Measurements from ENCODE around the gene ARSG.

The ARSG gene

DNA sequence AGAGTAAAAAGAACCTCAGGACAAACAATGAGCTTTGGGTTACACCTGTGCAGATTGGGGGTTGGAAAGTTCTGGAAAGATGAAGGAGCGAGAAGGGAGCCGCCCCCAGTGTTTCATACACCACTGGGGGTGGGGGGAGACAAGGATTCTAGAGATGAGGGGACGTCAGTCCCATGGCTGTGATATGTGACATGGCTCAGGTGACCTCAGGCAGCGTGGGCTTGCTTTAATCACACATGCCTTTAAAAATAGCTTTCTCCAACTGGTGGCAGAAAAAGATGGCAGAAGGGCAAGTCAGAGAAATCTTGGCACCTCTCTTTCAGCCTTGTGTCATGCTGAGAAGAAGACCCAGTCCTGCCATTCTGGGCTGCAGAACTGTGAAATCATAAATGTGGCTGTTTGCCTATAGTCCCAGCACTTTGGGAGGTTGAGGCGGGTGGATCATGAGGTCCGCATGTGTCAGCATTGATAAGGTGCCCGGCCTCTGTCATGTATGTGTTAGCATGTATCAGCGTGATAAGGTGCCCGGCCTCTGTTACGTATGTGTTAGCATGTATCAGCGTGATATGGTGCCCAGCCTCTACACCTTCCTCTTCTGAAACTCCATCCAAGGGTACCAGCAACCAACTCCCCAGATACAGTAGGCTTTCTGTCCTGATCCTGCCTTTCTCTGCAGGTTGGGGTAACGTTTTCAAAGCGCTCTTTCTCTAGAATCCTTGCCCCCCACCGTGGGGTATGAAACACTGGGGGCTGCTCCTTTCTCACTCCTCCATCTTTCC lies 141.0 kb downstream of the ARSG start:
- no peak for DNase-seq

DNA sequence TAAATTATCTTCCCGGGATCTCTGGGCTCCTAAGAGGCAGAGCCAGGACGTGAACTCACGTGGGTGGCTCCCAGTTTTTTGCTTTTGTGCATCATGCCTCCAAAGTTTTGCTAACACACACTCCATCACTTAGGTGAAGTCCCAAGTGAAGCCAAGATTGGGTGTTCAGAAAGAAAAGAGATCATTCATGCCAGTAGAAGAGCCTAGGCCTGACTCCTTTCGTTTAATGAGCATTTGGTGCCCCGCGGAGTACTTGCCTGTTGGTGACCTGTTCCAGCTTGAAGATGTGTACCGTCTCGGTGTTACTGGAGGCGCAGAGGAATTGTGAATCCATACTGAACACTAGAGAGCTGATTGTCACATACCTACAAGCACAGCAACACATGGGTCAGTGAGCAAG lies 141.9 kb downstream of the ARSG start:
- no peak for DNase-seq

DNA sequence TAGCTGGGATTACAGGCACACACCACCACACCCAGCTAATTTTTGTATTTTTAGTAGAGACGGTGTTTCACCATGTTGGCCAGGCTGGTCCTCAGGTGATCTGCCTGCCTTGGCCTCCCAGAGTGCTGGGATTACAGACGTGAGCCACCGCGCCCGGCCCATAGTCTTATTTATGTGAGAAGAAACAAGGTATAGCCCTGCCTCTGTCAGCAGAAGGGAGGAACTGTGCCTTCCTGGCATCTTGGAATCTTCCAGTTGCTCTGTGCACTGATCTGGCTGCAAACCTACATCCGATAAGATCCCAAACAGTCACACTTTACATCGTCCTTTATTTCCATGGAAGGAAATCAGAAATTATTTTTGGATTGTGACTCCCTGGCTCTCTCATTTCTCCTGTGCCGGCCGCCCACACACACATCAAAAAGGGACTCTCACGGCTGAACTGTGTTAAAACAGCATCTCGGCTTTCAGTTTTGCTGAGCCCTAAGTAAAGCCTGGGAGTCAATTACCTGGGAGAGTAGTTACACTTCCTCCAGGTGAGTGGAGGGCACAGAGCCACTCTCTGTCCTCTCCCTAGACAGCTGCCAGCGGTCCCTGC lies 142.7 kb downstream of the ARSG start:
- DNase-seq, result no peak

DNA sequence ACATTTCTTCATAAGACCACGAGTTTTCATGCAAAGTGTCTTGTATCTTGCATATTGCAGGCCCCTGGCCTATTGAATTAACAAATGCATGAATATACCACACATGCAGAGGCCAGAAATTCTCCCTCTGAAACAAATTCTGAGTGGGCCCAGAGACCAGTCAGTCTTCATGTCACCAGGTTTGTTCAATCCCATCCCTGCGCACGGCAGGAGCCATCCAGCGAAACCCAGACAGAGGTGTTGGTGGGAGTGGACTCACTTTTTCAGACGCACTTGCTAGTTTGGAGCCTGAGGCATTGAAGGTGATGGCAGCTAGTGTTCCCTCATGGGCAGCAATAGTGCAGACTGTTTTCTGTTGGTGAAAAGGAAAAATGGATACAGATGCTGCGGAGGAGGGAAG lies 144.1 kb downstream of the ARSG start:
- no peak for DNase-seq

DNA sequence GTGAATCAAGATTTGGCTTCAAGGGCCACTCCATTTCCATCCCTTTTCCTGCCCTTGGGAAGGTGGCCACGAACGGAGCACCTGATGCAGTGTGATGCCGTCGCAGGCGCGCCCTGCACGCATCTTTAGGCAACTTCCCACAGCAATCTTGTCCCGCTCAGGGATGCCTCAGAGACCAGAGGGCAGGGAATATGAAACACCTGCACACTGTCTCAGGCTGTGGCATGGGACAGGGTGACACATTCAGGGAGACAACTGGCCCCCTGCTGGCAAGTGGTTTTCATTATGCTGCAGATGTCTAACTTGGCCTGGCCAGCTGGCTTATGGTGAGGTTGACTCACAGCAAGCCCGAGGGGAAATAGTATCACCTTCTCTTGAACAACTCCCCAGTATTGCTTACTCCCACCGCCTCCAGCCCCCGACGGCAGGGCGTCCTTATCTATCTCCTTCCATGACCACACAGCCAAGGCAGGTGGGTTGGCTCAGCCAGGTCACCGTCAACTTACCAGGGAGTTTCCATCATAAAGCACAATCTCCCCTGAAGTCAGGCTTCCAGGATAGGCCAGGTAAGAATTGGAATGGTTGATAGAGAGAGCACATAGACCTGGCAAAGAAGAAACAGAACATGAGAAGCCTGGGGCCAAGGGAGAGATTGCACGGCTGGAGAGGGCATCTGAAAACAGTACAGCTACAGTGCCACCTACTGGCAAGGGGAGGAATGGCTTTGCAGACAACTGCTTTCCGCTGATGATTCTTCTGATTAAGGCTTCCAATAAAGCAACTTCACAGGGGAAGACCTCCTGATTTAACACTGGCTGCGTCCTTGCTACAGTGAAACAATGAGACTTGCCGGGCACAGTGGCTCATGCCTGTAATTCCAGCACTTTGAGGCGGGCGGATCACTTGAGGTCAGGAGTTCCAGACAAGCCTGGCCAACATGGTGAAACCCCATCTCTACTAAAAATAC lies 144.9 kb downstream of the ARSG start:
- peak; percentile 90 for DNase-seq

DNA sequence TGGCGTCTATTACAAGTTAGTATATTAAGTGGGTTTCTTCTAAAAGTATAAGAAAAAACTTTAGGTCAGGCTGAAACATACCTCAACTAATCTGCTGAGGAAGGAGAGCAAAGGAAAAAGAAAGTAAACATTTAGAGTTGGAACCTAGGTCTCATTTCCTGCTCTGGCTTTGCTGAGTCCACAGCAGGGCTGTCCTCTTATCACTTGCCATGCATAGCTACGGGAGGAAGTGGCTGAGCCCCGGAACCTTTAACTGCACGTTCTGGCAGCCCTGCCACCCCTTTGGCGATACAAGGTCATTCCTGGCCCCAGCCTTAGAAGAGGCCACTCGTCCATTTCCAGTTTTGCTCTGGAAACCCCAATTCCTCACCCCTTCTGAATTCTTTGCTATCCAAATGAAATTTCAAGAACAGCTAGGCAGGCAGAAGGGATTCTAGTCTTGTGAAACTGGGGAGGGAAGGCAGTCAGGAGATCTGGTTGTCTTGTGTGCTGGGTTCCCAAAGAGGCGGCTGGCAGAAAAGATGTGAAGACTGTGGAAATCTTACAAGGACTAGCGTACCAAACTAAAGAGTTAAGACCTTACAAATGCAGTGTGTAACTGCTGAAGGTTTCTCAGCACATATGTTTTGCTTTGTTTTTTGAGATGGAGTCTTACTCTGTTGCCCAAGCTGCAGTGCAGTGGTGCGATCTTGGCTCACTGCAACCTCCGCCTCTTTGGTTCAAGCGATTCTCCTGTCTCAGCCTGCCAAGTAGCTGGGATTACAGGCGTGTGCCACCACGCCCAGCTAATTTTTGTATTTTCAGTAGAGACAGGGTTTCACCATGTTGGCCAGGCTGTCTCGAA lies 146.9 kb downstream of the ARSG start:
- peak; percentile 46 for DNase-seq

DNA sequence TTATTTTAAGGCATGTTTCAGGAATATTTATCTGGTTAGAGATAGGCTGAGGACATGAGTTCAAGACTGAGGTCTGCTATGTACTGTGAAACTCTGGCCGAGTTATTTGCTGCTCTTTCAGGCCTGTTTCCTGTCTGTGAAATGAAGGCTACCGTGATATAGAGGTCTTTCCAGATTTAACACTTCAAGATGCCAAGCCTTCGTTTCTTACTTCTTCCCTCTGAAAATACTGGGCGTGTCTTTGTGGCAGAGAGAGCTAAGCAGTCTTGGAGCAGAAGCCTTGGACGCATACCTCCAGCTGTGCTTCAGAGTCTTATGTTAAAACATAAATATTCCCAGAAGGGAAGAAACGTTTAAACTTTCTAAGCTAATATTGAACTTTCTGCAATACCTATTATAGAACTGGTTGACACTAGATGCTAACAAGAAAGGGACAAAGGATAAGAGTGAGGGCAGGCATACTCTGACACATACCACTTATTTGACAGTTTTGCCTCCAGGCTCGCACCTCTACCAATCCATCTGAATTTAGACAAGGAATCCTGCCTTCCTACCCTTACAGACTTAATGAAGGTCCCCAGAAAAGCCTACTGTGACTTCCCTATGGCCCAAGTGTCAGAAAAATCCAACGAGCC lies 148.5 kb downstream of the ARSG start:
- DNase-seq, result no peak

DNA sequence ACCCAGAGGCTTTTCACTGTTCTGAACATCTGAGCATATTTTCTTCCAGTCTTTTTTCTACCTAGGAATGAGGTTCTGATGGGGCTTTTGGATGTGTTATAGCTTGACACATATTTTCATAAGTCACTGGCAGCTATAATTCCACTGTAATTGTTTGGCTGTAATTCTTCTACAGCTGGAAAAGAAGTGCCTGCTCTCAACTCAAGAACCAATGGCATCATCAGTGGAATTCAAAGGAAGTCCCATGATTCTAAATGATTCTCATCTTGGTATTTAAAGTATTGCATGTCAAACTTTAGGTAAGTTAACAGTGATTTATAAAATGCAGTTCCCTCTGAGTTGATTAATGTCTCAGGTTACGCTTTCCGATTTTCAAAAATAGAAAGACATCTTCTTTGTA lies 149.2 kb downstream of the ARSG start:
- DNase-seq, result no peak

DNA sequence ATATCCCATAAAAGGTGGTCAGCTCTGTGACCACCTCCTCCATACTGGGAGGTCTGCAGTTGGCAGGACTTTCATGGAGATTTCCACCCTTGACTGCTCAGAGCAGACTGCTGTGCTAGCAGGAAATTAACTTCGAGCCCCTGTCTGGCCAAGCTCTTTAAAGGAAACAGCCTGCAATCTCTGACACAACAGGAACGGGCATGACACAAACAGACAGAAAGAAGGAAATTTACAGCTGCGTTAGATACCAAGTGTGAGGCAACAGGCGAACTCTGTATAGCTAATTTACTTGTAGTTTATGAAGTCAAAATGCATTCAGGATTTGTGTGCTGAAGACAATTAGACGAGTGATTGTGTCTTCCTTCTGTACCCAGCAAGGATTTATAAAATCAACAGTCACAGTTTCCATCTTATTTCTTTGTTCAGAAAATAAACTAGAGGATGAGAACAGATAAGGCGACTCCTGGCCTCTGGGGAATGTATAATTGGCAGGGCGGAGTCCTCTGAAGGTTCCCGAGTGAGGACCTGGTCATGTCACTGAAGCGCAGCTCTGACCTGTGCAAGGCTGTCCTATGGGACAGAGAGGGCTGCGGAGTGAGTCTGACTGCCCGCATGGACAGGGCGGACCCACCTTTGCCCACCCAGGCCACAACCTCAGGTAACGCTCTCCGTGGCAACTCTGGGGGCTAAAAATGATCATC lies 149.9 kb downstream of the ARSG start:
- no peak for DNase-seq

GRCh38 chr17:68443972-68444464 lies 152.7 kb downstream of the ARSG start:
- DNase-seq, result no peak

DNA sequence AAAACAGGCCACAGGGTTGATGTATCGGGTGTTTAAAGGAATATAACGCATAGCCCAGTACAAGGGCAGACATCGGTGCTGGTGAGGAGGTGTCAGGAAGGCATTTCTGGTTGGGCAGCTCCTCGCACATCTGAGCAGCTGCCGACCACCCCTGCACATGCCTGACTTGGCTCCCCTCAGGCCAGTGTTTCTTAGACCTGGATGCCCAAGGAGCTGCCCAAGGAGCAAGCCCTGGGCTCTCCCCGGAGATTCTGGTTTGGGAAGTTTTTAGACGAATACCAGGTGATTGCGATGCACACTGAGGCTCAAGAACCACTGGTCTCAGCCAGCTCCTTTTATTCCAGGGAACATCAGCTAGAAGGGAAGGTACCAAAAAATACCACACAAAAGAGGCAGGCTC lies 154.4 kb downstream of the ARSG start:
- no peak for DNase-seq

DNA sequence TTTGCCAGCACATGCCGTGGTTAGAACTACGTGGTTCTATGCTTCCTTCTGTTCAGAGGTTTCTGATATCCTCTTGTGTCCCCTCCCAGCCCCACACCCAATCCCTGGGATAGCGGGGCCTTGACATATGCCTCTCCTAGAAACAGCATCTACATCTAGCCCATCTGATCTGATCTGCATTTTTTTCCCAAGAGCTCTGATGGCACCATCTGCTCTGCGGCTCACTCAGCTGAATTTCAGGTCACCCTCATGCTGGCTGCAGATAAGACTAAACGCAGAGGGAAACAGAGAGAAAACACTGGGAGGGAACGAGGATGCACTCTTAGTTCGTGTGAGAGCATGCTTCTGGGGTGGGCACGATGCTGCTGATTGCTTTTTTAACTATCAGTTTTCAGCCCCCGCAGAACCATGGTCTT lies 155.3 kb downstream of the ARSG start:
- DNase-seq, result no peak

DNA sequence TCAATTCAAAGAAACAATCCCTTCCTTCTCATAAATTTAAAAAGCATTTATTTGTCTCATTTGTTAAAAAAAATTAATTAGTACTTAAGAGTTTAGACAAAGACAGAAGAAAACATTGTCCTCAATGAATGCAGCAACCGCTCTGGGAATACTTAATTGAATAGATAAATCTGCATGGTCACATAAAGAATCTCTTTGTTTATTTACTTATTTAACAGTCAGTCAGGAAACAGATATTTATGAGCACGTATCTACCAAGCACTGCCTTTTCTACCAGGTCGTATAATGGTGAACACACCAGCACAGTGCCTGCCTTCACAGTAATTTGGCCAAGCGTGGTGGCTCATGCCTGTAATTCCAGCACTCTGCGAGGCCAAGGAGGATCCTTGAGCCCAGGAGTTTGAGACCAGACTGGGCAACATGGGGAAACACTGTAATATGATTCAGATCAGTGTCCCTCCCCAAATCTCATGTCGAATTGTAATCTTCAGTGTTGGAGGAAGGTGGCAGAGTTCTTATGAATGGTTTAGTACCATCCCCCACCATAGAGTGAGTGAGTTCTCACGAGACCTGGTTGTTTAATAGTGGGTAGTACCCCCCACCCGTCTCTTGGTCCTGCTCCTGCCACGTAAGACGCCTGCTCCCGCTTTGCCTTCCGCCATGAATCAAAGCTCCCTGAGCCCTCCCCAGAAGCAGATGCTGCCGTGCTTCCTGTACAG lies 157.9 kb downstream of the ARSG start:
- DNase-seq, result no peak

DNA sequence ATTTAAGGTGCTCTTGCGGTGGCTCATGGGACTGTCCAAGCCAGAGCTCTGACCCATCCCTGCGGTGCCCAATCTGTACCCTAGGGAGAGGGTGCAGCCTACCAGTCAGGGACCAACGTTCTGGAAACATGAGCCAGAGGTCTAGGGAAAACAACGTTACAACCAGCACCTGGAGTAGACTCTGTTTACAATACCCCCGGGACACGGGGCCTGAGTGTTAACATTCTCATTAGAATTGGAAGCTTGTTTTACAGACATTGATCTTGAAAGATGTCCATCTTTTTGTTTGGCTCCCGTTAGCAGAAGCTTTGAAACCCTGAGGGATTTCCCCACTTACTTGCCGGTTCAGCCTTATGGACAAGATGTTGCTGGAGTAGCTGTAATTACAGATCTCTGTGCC lies 159.1 kb downstream of the ARSG start:
- DNase-seq, result no peak

DNA sequence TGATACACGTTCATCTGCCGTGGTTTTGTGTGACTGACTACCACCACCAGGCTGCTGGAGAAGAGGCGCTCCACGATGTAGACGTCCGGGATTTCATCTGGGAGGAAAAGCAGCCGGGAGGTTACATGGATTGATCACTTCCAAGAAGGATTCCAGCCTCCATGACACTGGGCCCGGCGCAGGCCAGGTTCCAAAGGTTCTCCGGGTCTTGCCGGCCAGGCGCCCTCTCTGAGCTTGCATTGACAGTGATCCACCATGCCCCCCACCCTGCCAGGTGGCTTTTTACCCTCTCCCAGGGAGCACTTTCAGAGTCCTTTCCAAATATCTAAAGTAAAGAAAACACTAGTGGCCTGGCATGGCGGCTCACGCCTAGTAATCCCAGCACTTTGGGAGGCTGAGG lies 159.5 kb downstream of the ARSG start:
- DNase-seq, result no peak

DNA sequence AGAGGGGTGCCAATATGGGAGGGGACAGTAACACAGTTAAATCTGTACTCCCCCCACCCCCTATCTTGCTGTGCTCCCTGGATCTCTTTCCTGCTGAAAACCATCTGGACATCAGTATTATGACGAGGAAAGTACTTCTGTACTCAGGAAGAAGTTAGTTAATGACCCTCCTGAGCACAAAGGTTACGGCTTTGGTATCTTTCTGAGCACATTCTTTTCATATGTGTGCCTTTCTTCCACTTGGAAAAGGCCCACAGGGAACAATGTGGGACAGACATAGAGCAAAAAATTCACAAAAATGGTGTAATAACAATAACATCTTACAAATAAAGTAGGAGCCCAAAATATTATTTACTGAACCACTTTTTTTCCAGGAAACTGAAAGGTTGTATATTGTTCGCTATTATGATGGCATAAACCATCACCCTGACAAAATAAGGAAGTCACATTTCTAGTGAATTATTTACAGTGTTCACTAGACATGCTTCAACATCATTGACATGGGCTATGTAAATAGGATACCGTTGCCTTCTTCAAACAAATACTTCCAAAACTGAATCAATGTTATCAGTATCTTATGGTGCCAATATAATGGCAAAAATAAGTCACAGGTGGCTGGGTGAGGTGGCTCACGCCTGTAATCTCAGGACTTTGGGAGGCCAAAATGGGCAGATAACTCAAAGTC lies 160.5 kb downstream of the ARSG start:
- DNase-seq, result no peak

- DNase-seq, result no peak
Measured at GRCh38 chr17:68452724-68453290, 161.5 kb downstream of the ARSG start.

DNA sequence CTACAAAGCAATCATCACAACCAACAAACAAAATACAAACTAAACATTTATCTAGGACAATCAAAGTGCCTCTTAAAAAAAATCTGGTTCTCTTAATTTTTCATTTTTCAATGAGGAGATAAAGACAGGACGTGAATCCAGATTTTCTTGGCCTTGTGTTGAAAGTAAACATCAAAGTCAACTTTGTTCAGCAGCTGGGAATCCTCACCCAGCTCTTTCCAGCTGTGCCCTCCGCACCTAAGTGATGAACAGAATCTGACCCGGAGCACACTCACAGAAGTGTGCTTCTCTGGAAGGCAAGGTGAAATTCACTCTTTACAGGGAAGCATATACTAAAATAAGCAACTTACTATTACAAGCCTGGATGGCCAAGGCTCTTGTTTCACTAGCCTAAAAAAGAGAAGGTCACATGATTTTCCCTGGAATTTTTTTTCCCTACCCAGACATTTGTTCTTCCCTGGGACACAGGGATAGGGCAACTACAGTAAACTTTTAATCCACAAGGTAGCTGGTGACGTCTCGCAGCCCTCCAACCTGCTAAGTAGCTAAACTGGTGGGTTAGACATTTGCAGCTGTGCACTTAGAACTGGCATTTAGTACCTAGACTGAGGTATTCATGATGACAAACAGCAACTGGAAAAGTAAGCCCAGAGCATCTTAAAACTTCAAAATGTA lies 162.8 kb downstream of the ARSG start:
- no peak for DNase-seq

GRCh38 chr17:68455901-68456338 lies 164.6 kb downstream of the ARSG start:
- DNase-seq, result no peak
